GM18499 (cell line): ENCODE data around the gene CD93.

Source experiments
- ATAC-seq: cut with Tn5 transposase; IDR thresholded peaks from one replicate; pipeline ENCODE4 v1.9.1; 2021; ENCODE audit warnings: moderate number of reproducible peaks; ENCODE audit not compliant: insufficient read depth, unreplicated experiment

CD93 gene

DNA sequence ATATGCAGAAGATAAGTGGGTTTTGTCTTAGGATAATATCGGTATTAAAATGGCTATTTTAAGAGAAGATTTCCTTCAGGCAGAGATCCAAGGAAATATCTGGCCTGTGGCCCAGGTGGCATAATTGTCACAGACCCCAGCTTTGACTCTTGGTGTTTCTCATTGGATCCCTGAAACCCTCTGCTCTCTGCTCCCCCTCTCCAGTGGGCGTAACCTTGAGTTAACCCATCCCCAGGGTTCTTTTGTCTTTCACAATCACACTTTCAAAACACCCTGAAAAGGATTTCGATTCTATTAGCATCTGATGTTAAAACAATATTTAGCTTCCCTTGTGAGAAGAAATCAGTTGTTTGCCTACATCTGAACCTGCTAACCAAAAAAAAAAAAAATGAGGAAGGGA lies 43.9 kb downstream of the CD93 start:
- no peak for ATAC-seq

DNA sequence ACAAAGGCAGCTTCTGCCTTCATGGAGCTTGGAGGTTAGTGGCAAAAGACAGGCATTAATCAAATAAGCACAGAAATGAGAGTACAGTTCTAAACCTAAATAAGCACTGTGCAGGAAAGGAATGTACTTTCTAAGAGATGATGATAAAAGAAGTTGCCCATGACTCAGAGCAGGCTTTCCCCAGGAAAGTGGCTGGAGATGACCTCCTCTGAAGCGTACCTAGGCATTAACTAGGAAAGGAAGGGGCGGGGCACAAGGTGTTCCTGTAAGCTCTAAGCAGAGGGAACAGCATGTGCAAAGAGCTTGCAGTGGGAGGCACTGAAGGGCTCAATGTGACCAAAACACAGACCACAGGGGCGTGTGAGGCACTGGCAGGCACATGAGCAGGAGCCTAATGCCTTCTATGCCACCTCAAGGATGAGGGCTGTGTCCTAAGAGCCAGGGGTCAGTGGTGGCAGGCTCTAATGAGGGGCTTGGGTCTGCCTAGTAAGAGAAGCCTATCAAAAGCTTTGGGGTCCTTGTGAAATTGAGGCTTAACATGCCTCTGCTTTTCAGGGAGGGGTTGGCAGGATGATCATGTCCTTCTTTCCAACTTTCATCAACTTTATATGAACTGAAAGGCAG lies 46.1 kb downstream of the CD93 start:
- ATAC-seq = no peak

DNA sequence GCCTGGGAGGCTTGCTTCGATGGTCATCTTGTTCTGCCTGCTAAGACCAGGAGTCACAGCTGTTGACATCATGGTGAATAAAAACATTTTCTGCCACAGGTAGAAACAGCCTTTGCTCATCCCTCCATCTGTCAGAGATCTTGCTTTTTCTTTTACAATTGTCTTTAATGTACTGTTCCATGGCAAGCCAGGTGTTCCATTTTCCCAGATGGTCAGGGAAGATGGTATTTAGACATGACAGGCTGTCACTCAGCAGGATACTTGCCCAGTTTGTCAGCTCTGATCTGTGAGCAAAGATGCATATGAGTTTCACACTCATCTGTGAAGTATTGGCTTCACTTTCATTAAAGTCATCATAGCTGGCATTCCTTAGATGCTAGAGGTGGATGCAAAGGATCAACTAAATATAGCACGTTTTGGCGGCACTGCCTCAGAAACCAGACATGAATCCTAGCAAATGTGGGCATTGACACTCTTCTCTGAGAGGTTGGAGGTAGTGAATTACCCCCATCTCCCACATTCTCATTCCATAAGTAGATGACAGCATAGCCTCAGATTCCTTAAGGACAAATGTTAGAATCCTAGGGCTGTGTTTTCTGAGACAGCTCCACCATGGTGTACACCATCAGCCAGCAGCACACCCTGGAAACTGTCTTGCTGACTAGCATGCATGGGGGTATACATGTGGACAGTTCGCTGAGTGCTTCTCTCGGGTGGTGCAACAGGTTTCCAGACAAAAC lies 46.8 kb downstream of the CD93 start:
- ATAC-seq = no peak

DNA sequence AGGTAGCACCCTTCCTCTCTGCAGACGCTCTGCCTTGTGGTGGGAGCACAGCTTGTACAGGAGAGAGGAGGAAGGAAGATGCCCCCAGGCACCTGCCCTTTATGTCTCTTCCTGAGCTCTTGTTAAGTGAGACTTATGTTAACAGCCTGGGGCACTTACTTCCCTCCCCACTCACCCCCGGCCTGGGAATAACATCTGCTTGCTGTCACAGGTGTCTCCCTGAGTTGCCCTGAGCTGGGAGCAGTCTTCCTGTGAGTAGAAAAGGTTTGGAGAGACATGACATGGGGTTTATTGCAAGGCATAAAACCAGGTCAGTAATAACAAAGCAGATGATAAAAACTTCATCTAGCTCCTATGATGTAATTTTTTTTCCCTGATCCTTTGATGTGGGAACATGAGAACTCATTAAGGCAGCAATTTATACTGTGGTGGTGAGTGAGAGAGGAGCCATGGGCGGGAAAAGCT lies 49.1 kb downstream of the CD93 start:
- no peak for ATAC-seq

DNA sequence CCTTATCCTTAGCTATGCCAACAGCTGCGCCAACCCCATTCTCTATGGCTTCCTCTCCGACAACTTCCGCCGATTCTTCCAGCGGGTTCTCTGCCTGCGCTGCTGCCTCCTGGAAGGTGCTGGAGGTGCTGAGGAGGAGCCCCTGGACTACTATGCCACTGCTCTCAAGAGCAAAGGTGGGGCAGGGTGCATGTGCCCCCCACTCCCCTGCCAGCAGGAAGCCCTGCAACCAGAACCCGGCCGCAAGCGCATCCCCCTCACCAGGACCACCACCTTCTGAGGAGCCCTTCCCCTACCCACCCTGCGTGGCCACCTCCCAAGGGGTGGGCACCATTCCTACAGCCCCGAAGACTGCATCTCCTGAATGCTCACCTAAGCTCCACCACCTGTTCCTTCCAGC lies 49.8 kb downstream of the CD93 start:
- ATAC-seq = no peak

DNA sequence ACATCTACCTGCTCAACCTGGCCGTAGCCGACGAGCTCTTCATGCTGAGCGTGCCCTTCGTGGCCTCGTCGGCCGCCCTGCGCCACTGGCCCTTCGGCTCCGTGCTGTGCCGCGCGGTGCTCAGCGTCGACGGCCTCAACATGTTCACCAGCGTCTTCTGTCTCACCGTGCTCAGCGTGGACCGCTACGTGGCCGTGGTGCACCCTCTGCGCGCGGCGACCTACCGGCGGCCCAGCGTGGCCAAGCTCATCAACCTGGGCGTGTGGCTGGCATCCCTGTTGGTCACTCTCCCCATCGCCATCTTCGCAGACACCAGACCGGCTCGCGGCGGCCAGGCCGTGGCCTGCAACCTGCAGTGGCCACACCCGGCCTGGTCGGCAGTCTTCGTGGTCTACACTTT lies 50.4 kb downstream of the CD93 start:
- no peak for ATAC-seq

DNA sequence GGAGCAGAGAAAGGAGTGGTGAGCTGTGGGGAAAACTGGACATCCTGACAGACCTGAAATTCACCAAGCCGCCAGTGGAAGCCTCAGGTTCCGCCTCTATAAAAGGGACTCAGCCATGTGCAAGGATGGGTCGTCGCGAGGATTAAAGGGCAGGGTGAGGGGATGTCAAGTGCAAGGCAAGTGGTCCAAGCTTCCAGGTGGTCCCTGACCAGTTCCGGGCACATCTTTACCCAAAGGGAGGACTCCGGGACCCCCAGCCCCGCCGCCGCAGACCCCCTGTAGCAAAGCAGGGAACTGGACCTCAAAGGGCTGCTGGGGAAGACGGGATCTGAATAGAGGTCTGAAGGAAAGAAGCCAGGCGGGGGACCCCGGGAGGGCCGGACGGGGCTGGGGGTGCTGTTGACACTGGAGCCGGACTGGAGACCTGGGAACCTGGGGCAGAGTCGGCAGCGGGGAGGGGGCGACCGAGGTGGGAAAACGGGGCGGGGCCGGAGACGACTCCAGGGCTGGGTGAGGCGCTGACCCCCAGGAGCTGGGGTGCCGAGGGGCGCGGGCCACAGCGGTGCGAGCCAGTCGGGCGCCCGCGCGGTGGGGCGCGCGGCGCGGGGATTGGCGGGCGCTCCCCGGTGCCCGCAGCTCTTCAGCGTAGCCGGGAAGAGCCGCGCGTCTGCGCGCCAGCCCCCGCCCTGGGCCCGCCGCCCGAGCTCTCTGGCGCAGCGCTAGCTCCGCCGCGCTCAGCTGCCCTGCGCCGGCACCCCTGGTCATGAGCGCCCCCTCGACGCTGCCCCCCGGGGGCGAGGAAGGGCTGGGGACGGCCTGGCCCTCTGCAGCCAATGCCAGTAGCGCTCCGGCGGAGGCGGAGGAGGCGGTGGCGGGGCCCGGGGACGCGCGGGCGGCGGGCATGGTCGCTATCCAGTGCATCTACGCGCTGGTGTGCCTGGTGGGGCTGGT lies 51.1 kb downstream of the CD93 start, which contains the start of gene SSTR4:
Gene SSTR4, plus strand, starts transcription at position 592 of the 951 bp plus-strand sequence. Its CDS starts 172 bp downstream, at position 764.
- ATAC-seq = no peak

DNA sequence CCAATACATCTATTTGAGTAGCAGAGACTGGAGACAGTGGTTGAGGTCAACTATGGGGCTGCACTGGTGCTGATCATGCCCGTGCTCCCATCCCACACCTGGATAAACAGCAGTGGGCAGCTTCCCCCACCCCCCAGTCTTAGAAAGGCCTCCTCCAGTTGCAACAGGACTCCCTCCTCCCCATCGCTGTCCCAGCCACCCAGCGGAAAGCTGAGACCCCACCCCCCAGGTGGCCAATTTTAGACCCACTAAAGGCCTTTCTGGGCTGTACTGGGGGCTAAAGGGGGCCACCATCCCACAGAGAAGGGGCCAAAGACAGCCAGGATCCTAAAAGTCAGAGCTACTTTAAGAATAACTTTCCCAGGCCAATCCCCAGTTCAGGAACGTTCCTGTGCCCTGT lies 52.2 kb downstream of the CD93 start:
- ATAC-seq = no peak

DNA sequence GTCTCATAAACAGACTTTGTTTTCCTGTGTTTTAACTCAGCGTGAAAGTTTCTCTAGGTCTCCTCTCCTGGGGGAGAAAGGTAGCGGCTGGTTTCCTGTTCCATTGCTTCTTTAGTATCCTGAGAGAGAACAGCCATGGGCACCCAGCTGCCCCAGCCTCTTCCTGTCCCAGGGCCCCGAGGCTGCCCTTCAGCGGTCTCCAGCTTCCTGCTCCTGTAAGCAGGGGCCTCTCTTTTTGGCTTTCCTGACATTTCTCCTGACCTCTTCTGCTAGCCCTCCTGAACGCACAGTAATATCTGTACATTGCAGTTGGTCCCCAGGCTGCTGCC lies 53.4 kb downstream of the CD93 start:
- no peak for ATAC-seq

DNA sequence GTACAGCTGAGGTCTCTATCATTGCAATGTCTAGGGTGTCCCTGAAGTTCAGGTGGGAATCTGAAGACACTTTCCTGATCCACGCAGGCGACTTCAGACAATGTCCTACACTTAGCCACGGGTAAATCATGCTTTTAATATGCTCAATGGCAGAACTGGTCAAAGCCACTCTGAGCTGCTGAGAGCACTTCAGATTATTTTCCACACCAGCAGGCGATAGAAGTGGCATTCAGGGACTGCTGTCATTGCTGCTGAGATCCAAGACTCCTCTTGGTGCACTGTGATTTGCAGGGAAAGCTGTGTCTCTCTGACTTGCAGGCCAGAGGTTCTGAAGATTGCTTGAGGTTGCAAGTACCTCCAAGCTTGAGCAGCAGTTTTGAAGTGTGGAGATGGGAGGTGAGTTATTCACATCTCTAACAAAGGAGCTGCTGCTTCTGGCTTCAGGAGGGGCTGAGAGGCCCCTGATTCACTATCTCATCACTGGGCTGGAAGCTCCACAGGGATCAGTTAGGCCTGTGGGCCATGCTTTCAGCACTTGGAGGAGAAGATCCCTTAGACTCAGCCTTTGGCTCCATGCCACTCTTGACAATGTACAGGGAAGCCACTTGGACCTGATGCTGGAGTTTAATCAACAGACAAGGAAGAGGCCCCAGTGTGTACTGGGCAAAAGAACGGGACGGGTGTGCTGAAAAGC lies 53.9 kb downstream of the CD93 start:
- no peak for ATAC-seq

DNA sequence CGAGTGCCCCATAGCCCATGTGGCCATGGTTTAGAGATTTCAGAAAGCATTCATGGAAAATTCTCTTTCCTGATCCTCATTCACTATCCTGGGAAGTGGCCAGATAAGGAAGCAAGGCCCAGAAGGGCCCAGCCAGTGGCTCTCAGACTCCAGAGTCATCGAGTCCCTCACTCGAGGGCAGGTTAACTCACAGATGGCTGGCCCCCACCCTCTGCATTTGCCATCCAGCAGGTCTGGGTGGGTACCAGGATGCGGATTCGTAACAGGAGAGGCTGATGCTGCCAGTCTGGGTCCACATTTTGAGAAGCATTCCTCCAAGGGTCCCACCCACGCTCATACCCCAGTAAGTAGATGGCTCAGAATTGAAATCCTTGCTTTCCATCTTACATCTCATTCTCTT lies 54.8 kb downstream of the CD93 start:
- no peak for ATAC-seq
